Retinal pigment epithelial cell (primary cell): ENCODE measurements around the gene ISY1.

Experiments used
- DNase-seq: peaks from one replicate; pipeline ENCODE4 v3.0.0-alpha.2; 2010; ENCODE audit warnings: low read depth
- H3K4me3 ChIP-seq: 2 replicates; pipeline ENCODE4 v1.5.1; 2011; ENCODE audit warnings: mild to moderate bottlenecking, low read length, control low read depth, moderate library complexity
- TF ChIP-seq, protein P1 (sequence below): conservative IDR thresholded peaks from 2 replicates; pipeline ENCODE4 v1.5.1; 2011; ENCODE audit warnings: low read depth, low read length, control low read depth, inconsistent platforms

ISY1 gene

DNA sequence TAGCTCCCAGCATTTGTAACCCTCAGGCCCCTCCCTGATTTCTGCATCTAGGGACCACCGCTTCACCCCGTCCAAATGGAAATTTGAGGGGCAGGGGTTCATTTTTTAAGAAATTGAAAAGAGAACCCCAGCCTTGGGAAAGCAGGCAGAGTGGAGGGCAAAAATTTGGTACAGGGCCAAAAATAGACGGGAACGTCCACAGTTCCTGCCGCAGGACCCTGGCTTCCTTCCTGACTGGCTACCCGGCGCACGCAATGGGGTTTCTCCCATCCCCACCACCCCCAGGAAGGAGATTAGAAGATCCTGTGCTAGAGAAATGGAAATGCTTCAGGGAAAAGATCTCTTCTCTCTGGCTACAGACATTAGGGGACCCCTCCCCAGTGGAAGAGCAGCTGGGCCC is 79.4 kb downstream of the ISY1 start:
- H3K4me3 ChIP-seq, result no peak overlapping the region
- TF ChIP-seq, protein P1, sequence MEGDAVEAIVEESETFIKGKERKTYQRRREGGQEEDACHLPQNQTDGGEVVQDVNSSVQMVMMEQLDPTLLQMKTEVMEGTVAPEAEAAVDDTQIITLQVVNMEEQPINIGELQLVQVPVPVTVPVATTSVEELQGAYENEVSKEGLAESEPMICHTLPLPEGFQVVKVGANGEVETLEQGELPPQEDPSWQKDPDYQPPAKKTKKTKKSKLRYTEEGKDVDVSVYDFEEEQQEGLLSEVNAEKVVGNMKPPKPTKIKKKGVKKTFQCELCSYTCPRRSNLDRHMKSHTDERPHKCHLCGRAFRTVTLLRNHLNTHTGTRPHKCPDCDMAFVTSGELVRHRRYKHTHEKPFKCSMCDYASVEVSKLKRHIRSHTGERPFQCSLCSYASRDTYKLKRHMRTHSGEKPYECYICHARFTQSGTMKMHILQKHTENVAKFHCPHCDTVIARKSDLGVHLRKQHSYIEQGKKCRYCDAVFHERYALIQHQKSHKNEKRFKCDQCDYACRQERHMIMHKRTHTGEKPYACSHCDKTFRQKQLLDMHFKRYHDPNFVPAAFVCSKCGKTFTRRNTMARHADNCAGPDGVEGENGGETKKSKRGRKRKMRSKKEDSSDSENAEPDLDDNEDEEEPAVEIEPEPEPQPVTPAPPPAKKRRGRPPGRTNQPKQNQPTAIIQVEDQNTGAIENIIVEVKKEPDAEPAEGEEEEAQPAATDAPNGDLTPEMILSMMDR, result no peak
- no peak for DNase-seq

DNA sequence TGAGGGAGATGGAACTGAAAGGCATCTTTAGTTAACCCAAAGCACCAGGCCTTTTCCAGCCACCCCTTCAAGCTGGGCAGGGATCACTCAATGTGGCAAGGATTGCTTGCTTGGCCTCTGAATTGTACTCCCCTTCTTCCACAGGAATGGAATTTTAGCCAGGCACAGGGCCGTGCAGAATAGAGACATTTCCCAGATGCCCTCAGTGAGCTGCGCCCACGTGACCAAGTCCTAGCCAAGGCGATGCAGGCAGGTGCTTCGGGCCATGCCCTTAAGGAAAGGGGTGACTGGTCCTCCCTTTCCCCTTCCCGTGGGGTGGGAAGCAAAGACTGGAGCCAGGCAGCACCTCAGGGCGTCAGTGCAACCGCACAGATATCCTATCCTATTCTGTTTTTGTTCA is 82.4 kb downstream of the ISY1 start:
- no peak overlapping the region for H3K4me3 ChIP-seq
- DNase-seq, result no peak
- TF ChIP-seq, protein P1, result no peak
